GM12878 (cell line): ENCODE data around the gene NPL.

Experiments used
- CTCF ChIP-seq, 3 experiments: IDR thresholded peaks in 2 of 3; conservative IDR thresholded peaks in 1 of 3; 2 replicates each; pipeline ENCODE4 v1.5.1; 2011; ENCODE audit warnings: low read depth in 3 of 3, low read length in 3 of 3, mild to moderate bottlenecking in 3 of 3, control low read depth in 2 of 3, moderate library complexity in 2 of 3, inconsistent platforms in 1 of 3, mixed read lengths in 1 of 3; ENCODE audit not compliant: control insufficient read depth in 2 of 3, insufficient read depth in 1 of 3; ENCODE audit errors: extremely low read depth in 1 of 3
- SIX5 ChIP-seq: IDR thresholded peaks from 2 replicates; pipeline ENCODE4 v1.6.1; 2011; ENCODE audit warnings: mild to moderate bottlenecking, low read depth, low read length, moderate library complexity; ENCODE audit not compliant: severe bottlenecking

- TF ChIP-seq CTCF (IDR thresholded peaks at IDR 0.05 in 2 of 3, conservative IDR thresholded peaks at IDR 0.05 in 1 of 3; ENCODE audit: control insufficient read depth in 2 of 3, extremely low read depth in 1 of 3, insufficient read depth in 1 of 3, low read depth in 3 of 3, low read length in 3 of 3) (no peak), SIX5 (no peak)
Measured at GRCh38 chr1:182845379-182845778, 55.8 kb downstream of the NPL start.
